H1 (cell line): ENCODE data around the gene PIGC. TPM values are rescaled to one million over a fixed set of nuclear protein-coding genes. Genes with fewer than 3 reads are reported as not detected.

Source experiments
- CTCF ChIA-PET: fragments of 300-600 bp; sonication (Branson Sonifier 250); formaldehyde crosslinking; loops from one replicate; lab custom pipeline; 2021; ENCODE audit not compliant: partially characterized antibody; lab: Charles Lee
- POLR2A ChIA-PET: fragments of 300-600 bp; sonication (Branson Sonifier 250); formaldehyde crosslinking; loops from one replicate; lab custom pipeline; 2021; ENCODE audit warnings: inconsistent platforms; ENCODE audit not compliant: partially characterized antibody; lab: Charles Lee
- DNase-seq, 2 experiments: peaks; one replicate each; pipeline versions ENCODE4 v3.0.0 to v3.0.0-alpha.2; 2010 to 2022; ENCODE audit warnings: low spot score in 2 of 2, low read depth in 1 of 2, mixed read lengths in 1 of 2
- FAIRE-seq: peaks from 2 replicates; lab custom pipeline; 2011; peaks lifted over from hg19 to GRCh38; lab: Jason Lieb, UNC
- H2AFZ ChIP-seq: 2 replicates; pipeline ENCODE4 v1.8.1; 2012; ENCODE audit warnings: low read length, inconsistent platforms
- H2AK5ac ChIP-seq: 2 replicates; pipeline ENCODE4 v1.6.1; 2013; ENCODE audit warnings: low read depth, low read length
- H2BK120ac ChIP-seq: replicated peaks from 2 replicates; pipeline ENCODE3; 2013; ENCODE audit warnings: low read depth, low read length, inconsistent platforms
- H2BK12ac ChIP-seq: 2 replicates; pipeline ENCODE4 v1.6.1; 2013; ENCODE audit warnings: low read depth, low read length
- H2BK15ac ChIP-seq: 2 replicates; pipeline ENCODE4 v1.6.1; 2013; ENCODE audit warnings: low read length
- H2BK20ac ChIP-seq: 2 replicates; pipeline ENCODE4 v1.6.1; 2013; ENCODE audit warnings: low read length
- H2BK5ac ChIP-seq: 2 replicates; pipeline ENCODE4 v1.6.1; 2013; ENCODE audit warnings: low read depth, low read length
- H3K14ac ChIP-seq: 2 replicates; pipeline ENCODE4 v1.6.1; 2013; ENCODE audit warnings: inconsistent platforms; ENCODE audit not compliant: insufficient read length
- H3K18ac ChIP-seq: 2 replicates; pipeline ENCODE4 v1.6.1; 2013; ENCODE audit warnings: low read length; ENCODE audit errors: extremely low read depth
- H3K23ac ChIP-seq: 2 replicates; pipeline ENCODE4 v1.6.1; 2013; ENCODE audit warnings: inconsistent platforms; ENCODE audit not compliant: insufficient read length
- H3K23me2 ChIP-seq: 2 replicates; pipeline ENCODE4 v1.6.1; 2013; ENCODE audit warnings: low read depth, low read length
- H3K27ac ChIP-seq: 2 replicates; pipeline ENCODE4 v1.6.1; 2011; ENCODE audit warnings: low read depth, low read length, inconsistent platforms
- H3K27me3 ChIP-seq, 4 experiments: replicated peaks in 1 of 4; 1 replicate in 1 of 4; 2 replicates in 3 of 4; pipeline versions ENCODE4 v1.6.1 to v1.8.1; 2011 to 2013; ENCODE audit warnings: low read length in 3 of 4, mild to moderate bottlenecking in 3 of 4, inconsistent platforms in 2 of 4, mixed read lengths in 2 of 4, moderate library complexity in 1 of 4; ENCODE audit not compliant: control insufficient read depth in 3 of 4, insufficient read depth in 3 of 4; ENCODE audit errors: extremely low read depth in 1 of 4
- H3K36me3 ChIP-seq, 4 experiments: 2 replicates each; pipeline versions ENCODE4 v1.6.1 to v1.8.1; 2011 to 2013; ENCODE audit warnings: mild to moderate bottlenecking in 4 of 4, low read length in 3 of 4, moderate library complexity in 2 of 4, control low read depth in 1 of 4, inconsistent platforms in 1 of 4; ENCODE audit not compliant: insufficient read depth in 4 of 4, control insufficient read depth in 2 of 4
- H3K4ac ChIP-seq: replicated peaks from 2 replicates; pipeline ENCODE3; 2013; ENCODE audit warnings: low read length, low read depth, mixed read lengths, inconsistent platforms; ENCODE audit not compliant: insufficient read length
- H3K4me1 ChIP-seq, 4 experiments: replicated peaks in 1 of 4; 1 replicate in 1 of 4; 2 replicates in 3 of 4; pipeline versions ENCODE4 v1.6.1 to v1.8.1; 2011 to 2013; ENCODE audit warnings: low read length in 3 of 4, inconsistent platforms in 2 of 4, mixed read lengths in 1 of 4; ENCODE audit not compliant: insufficient read depth in 4 of 4, control insufficient read depth in 3 of 4
- H3K4me2 ChIP-seq, 2 experiments: 2 replicates each; pipeline versions ENCODE4 v1.6.1 to v1.8.1; 2011 to 2013; ENCODE audit warnings: low read depth in 2 of 2, low read length in 2 of 2, control low read depth in 1 of 2, inconsistent platforms in 1 of 2, mild to moderate bottlenecking in 1 of 2; ENCODE audit not compliant: insufficient read depth in 1 of 2
- H3K4me3 ChIP-seq, 4 experiments: fragments of 200-600, 300-600 bp in 1 of 4; sonication (generic), shearing (Covaris generic), sonication (Bioruptor Twin) in 1 of 4; 2 replicates each; pipeline versions ENCODE4 v1.5.1 to v1.8.1; 2011 to 2016; ENCODE audit warnings: low read length in 4 of 4, low read depth in 3 of 4, control low read depth in 2 of 4, inconsistent platforms in 2 of 4, mild to moderate bottlenecking in 2 of 4, mixed read lengths in 1 of 4, moderate library complexity in 1 of 4; ENCODE audit not compliant: insufficient read depth in 2 of 4; ENCODE audit errors: extremely low read depth in 1 of 4
- H3K56ac ChIP-seq: replicated peaks from 2 replicates; pipeline ENCODE3; 2013; ENCODE audit warnings: low read depth, mild to moderate bottlenecking, mixed read lengths, low read length, inconsistent platforms; ENCODE audit not compliant: insufficient read length
- H3K79me1 ChIP-seq: 2 replicates; pipeline ENCODE4 v1.6.1; 2013; ENCODE audit warnings: low read depth, low read length, control low read depth
- H3K79me2 ChIP-seq, 2 experiments: 2 replicates each; pipeline versions ENCODE4 v1.6.1 to v1.8.1; 2012 to 2013; ENCODE audit warnings: low read length in 2 of 2, mild to moderate bottlenecking in 2 of 2, inconsistent platforms in 1 of 2; ENCODE audit not compliant: insufficient read depth in 2 of 2, control insufficient read depth in 1 of 2
- H3K9ac ChIP-seq, 4 experiments: replicated peaks in 1 of 4; 1 replicate in 1 of 4; 2 replicates in 3 of 4; pipeline versions ENCODE4 v1.6.1 to v1.8.1; 2011 to 2013; ENCODE audit warnings: low read depth in 3 of 4, low read length in 3 of 4, control low read depth in 2 of 4, mild to moderate bottlenecking in 2 of 4, moderate library complexity in 2 of 4, inconsistent platforms in 1 of 4; ENCODE audit errors: extremely low read depth in 1 of 4
- H3K9me3 ChIP-seq, 2 experiments: 2 replicates each; pipeline versions ENCODE4 v1.6.1 to v1.8.1; 2012 to 2013; ENCODE audit warnings: mild to moderate bottlenecking in 2 of 2, moderate library complexity in 2 of 2, control low read depth in 1 of 2, inconsistent platforms in 1 of 2, low read depth in 1 of 2, low read length in 1 of 2, mixed read lengths in 1 of 2; ENCODE audit not compliant: insufficient read depth in 2 of 2
- H4K20me1 ChIP-seq, 2 experiments: replicated peaks in 1 of 2; 2 replicates each; pipeline versions ENCODE3 to v1.8.1; 2011 to 2013; ENCODE audit warnings: inconsistent platforms in 2 of 2, low read length in 2 of 2, mild to moderate bottlenecking in 1 of 2; ENCODE audit not compliant: insufficient read depth in 2 of 2, control insufficient read depth in 1 of 2
- H4K5ac ChIP-seq: 2 replicates; pipeline ENCODE4 v1.6.1; 2013; ENCODE audit warnings: low read length, low read depth, mixed read lengths, inconsistent platforms; ENCODE audit not compliant: insufficient read length
- H4K8ac ChIP-seq: 2 replicates; pipeline ENCODE4 v1.8.0; 2013; ENCODE audit warnings: mild to moderate bottlenecking, moderate library complexity, low read length, inconsistent platforms; ENCODE audit not compliant: insufficient read depth; ENCODE audit errors: extremely low read depth
- H4K91ac ChIP-seq: replicated peaks from 2 replicates; pipeline ENCODE3; 2013; ENCODE audit warnings: low read length, mixed read lengths, inconsistent platforms; ENCODE audit not compliant: insufficient read length
- CHD2 ChIP-seq: IDR thresholded peaks from 2 replicates; pipeline ENCODE4 v1.6.1; 2012; ENCODE audit warnings: low read length, improper control_type of control experiment
- CREB1 ChIP-seq: IDR thresholded peaks from 2 replicates; pipeline ENCODE4 v1.6.1; 2012; ENCODE audit warnings: inconsistent platforms
- EZH2 ChIP-seq: fragments of 200-600 bp; sonication (generic); IDR thresholded peaks from 2 replicates; pipeline ENCODE4 v1.7.1; 2012; ENCODE audit warnings: low read depth, mild to moderate bottlenecking, moderate library complexity, low read length, inconsistent platforms; ENCODE audit not compliant: severe bottlenecking
- NANOG ChIP-seq: IDR thresholded peaks from 2 replicates; pipeline ENCODE4 v1.6.1; 2011; ENCODE audit warnings: low read length, low read depth, mild to moderate bottlenecking, inconsistent platforms; ENCODE audit not compliant: insufficient read depth, poor library complexity, severe bottlenecking
- PHF8 ChIP-seq: fragments of 200-600 bp; sonication (generic); conservative IDR thresholded peaks from 2 replicates; pipeline ENCODE4 v1.7.1; 2012; ENCODE audit warnings: low read depth, mild to moderate bottlenecking, inconsistent platforms, low read length, moderate library complexity
- POLR2AphosphoS5 ChIP-seq: IDR thresholded peaks from 2 replicates; pipeline ENCODE4 v1.6.1; 2011; ENCODE audit warnings: low read depth, low read length
- TBP ChIP-seq: IDR thresholded peaks from 2 replicates; pipeline ENCODE4 v1.6.1; 2011; ENCODE audit warnings: low read depth, low read length, improper control_type of control experiment
- ZNF274 ChIP-seq: IDR thresholded peaks from 2 replicates; pipeline ENCODE4 v1.7.0; 2012; ENCODE audit warnings: low read length, borderline replicate concordance; ENCODE audit errors: extremely low read depth
- WGBS, 2 experiments: shearing (Covaris generic) in 1 of 2; methylation state at CpG; one replicate each; pipeline versions ENCODE4 v1.1.6 to v1.1.7; 2013 to 2015; ENCODE audit warnings: low lambda C conversion rate in 2 of 2, mixed read lengths in 2 of 2, inconsistent platforms in 1 of 2, low coverage in 1 of 2, missing lambda C conversion rate in 1 of 2; ENCODE audit not compliant: insufficient replicate concordance in 2 of 2, insufficient coverage in 1 of 2, insufficient read length in 1 of 2; ENCODE audit errors: extremely low coverage in 1 of 2, missing lambda C conversion rate in 1 of 2; 5-methylcytosine and 5-hydroxymethylcytosine counted together
- polyA plus RNA-seq, 7 experiments: library from polyadenylated mRNA; depleted of rRNA in 3 of 7; stranded (reverse) in 5 of 7; unstranded in 2 of 7; fragments of >200 nt in 5 of 7; fragments of 200-250 nt in 2 of 7; gene quantifications; 1 replicate in 5 of 7; 2 replicates in 1 of 7; 4 replicates in 1 of 7; pipeline versions ENCODE4 v1.2.1 to v1.2.3, GENCODE V29; 2011 to 2013; ENCODE audit warnings: missing spikeins in 2 of 7, mixed read lengths in 2 of 7
- total RNA-seq: library from RNA; stranded (reverse); fragmentation: NEBNext Ultra II Directional; extraction: Animal tissue kit (Norgen Biotek cat#: 25700); gene quantifications from 2 replicates; pipeline ENCODE4 v1.2.1, GENCODE V29; 2021

The PIGC gene
- total and polyA plus RNA-seq, 2 of the 8 experiments (the other 6 are each of a cell fraction or from before 2014, with no cell fraction given): 21.0 to 39.3 TPM

DNA sequence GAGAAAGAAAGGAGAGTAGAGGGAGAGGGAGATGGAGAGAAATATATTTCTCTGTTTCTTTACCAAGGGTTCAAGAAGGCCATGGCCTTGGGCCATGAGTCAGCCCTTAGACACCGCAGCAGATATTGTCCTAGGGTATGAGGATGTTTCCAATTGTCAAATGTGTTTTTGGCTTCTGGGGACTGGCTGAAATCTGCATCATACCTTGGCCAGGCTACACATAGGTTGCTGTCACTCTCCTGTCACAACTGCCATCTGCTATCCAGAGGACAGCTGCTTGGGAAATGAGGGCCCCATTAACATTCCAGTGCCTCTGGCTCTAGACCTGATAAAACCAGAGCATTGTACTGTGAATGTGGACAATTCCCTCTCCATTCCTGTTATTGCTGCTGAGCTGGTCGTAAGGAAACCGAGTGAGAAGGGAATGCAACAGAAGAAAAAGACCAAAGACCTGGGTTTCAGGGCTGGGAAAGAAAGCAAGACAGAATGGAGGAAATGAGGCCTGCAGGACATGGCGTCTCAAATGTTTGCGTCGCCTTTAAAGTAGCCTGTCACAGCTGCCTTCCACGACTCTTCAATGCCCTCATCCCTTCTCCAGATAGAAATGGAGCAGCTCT, 8.8 kb upstream of the PIGC start:
- Histone ChIP-seq H3K27ac (no peak overlapping the region), H3K27me3 (peaks cover 0 to 2% (median 0%) of the 10 kb centered on the region in 4 experiments; a peak in 1 of 7 replicates), H3K14ac (no peak overlapping the region), H2AK5ac (no peak overlapping the region), H3K4me3 (no peak overlapping the region), H4K5ac (no peak overlapping the region), H3K18ac (no peak overlapping the region), H2BK12ac (no peak overlapping the region), H4K20me1 (no peaks in the 10 kb centered on the region), H3K4ac (no peak overlapping the region), H3K79me1 (no peaks in the 10 kb centered on the region), H2BK5ac (no peak overlapping the region), H3K56ac (no peak overlapping the region), H2BK15ac (no peak overlapping the region), H2AFZ (peak overlapping the region; percentile 18; the same call in 1 of the 2 replicates), H2BK20ac (no peak overlapping the region), H3K36me3 (no peaks in the 10 kb centered on the region), H3K9ac (no peak overlapping the region), H3K9me3 (no peaks in the 10 kb centered on the region), H3K4me1 (no peaks in the 10 kb centered on the region), H3K4me2 (no peak overlapping the region), H4K8ac (no peak overlapping the region), H3K23me2 (no peaks in the 10 kb centered on the region), H3K79me2 (no peaks in the 10 kb centered on the region), H4K91ac (no peak overlapping the region), H2BK120ac (no peak overlapping the region), H3K23ac (no peak overlapping the region)
- FAIRE-seq: no peak
- ChIA-PET CTCF (interaction anchor here (0.6 to 5.2 kb wide), 6 partner anchors 8 to 275 kb away, joined by 3 to 39 read pairs (median 4); partner anchors contain the start of gene PIGC), POLR2A (interaction anchor here (1.1 kb wide), 1 partner anchor 22 kb away, joined by 4 read pairs; no protein-coding TSS in a partner anchor)
- no peak for DNase-seq
- WGBS, 2 experiments: 81% methylated on average over 7 of the region's 7 CpGs; no CpG with 5 or more reads in 1 of the 2 experiments
- TF ChIP-seq POLR2AphosphoS5 (no peak), EZH2 (no peak), CHD2 (no peak), ZNF274 (no peak), NANOG (no peak), TBP (no peak), CREB1 (no peak), PHF8 (no peak)
